H1 (cell line): Measurements from ENCODE around the gene ARID5B. TPM values are rescaled to one million over a fixed set of nuclear protein-coding genes. Genes with fewer than 3 reads are reported as not detected.

ENCODE experiments used
- CHD1 ChIP-seq: IDR thresholded peaks from 2 replicates; pipeline ENCODE4 v1.6.1; 2012; ENCODE audit warnings: low read depth, low read length, improper control_type of control experiment
- JUND ChIP-seq: IDR thresholded peaks from 2 replicates; pipeline ENCODE4 v1.6.1; 2011; ENCODE audit warnings: mild to moderate bottlenecking, improper control_type of control experiment, low read length
- POLR2AphosphoS5 ChIP-seq: IDR thresholded peaks from 2 replicates; pipeline ENCODE4 v1.6.1; 2011; ENCODE audit warnings: low read depth, low read length
- SP2 ChIP-seq: IDR thresholded peaks from 2 replicates; pipeline ENCODE4 v1.6.1; 2012; ENCODE audit warnings: mild to moderate bottlenecking, low read length, inconsistent platforms
- TCF12 ChIP-seq: IDR thresholded peaks from 2 replicates; pipeline ENCODE4 v1.6.1; 2011; ENCODE audit warnings: low read depth, mild to moderate bottlenecking, low read length
- polyA plus RNA-seq, 7 experiments: library from polyadenylated mRNA; depleted of rRNA in 3 of 7; stranded (reverse) in 5 of 7; unstranded in 2 of 7; fragments of >200 nt in 5 of 7; fragments of 200-250 nt in 2 of 7; gene quantifications; 1 replicate in 5 of 7; 2 replicates in 1 of 7; 4 replicates in 1 of 7; pipeline versions ENCODE4 v1.2.1 to v1.2.3, GENCODE V29; 2011 to 2013; ENCODE audit warnings: missing spikeins in 2 of 7, mixed read lengths in 2 of 7
- total RNA-seq: library from RNA; stranded (reverse); fragmentation: NEBNext Ultra II Directional; extraction: Animal tissue kit (Norgen Biotek cat#: 25700); gene quantifications from 2 replicates; pipeline ENCODE4 v1.2.1, GENCODE V29; 2021
- TF ChIP-seq, protein P1 (sequence below): IDR thresholded peaks from 2 replicates; pipeline ENCODE4 v1.6.1; 2012; ENCODE audit warnings: inconsistent platforms

Gene ARID5B
- total and polyA plus RNA-seq, 2 of the 8 experiments (the other 6 are each of a cell fraction or from before 2014, with no cell fraction given), result 0.21 to 1.1 TPM

GRCh38 chr10:61912981-61913380, 11.5 kb downstream of the ARID5B start (continued):
- TF ChIP-seq JUND (no peak), SP2 (no peak), CHD1 (no peak), TCF12 (no peak), POLR2AphosphoS5 (no peak)
- TF ChIP-seq, protein P1, sequence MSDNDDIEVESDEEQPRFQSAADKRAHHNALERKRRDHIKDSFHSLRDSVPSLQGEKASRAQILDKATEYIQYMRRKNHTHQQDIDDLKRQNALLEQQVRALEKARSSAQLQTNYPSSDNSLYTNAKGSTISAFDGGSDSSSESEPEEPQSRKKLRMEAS, result no peak
